NB4 (cell line): ENCODE data around the gene NCCRP1.

Source experiments
- MYC ChIP-seq: IDR thresholded peaks from 2 replicates; pipeline ENCODE4 v1.6.1; 2011; ENCODE audit warnings: low read depth, low read length
- POLR2A ChIP-seq: IDR thresholded peaks from 2 replicates; pipeline ENCODE4 v1.6.1; 2011; ENCODE audit warnings: mild to moderate bottlenecking; ENCODE audit not compliant: insufficient read length; ENCODE audit errors: extremely low read depth
- TF ChIP-seq, protein P1 (sequence below): IDR thresholded peaks from one replicate; pipeline ENCODE4 v1.5.1; 2012; ENCODE audit warnings: low read depth, low read length
- TF ChIP-seq, protein P2 (sequence below): IDR thresholded peaks from 2 replicates; pipeline ENCODE4 v1.6.1; 2011; ENCODE audit warnings: low read depth, low read length

DNA sequence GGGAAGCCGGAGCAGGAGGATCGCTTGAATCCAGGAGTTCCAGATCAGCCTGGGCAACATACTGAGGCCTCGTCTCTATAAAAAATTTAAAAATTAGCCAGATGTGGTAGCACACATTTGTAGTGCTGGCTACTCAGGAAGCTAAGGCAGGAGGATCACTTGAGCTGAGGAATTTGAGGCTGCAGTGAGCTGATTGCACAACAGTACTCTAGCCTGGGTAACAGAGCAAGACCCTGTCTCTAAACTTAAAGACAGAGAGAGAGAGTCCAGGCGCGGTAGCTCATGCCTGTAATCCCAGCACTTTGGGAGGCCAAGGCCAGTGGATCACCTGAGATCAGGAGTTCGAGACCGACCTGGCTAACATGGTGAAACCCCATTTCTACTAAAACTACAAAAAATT is 43.7 kb downstream of the NCCRP1 start:
- TF ChIP-seq, protein P1, sequence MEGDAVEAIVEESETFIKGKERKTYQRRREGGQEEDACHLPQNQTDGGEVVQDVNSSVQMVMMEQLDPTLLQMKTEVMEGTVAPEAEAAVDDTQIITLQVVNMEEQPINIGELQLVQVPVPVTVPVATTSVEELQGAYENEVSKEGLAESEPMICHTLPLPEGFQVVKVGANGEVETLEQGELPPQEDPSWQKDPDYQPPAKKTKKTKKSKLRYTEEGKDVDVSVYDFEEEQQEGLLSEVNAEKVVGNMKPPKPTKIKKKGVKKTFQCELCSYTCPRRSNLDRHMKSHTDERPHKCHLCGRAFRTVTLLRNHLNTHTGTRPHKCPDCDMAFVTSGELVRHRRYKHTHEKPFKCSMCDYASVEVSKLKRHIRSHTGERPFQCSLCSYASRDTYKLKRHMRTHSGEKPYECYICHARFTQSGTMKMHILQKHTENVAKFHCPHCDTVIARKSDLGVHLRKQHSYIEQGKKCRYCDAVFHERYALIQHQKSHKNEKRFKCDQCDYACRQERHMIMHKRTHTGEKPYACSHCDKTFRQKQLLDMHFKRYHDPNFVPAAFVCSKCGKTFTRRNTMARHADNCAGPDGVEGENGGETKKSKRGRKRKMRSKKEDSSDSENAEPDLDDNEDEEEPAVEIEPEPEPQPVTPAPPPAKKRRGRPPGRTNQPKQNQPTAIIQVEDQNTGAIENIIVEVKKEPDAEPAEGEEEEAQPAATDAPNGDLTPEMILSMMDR: no peak
- TF ChIP-seq POLR2A: no peak
- TF ChIP-seq, protein P2, sequence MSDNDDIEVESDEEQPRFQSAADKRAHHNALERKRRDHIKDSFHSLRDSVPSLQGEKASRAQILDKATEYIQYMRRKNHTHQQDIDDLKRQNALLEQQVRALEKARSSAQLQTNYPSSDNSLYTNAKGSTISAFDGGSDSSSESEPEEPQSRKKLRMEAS: no peak
- no peak for TF ChIP-seq MYC
